SH-SY5Y (cell line): ENCODE measurements around the gene PP2D1.
A peak's percentile ranks its signal among the peaks of the same experiment; 100 is the strongest.

Source experiments
- GATA2 ChIP-seq: IDR thresholded peaks from 2 replicates; pipeline ENCODE4 v1.6.1; 2011; ENCODE audit warnings: mild to moderate bottlenecking, low read depth, low read length
- GATA3 ChIP-seq: IDR thresholded peaks from 2 replicates; pipeline ENCODE4 v1.6.1; 2011; ENCODE audit warnings: low read depth, mild to moderate bottlenecking, low read length, moderate library complexity

PP2D1 gene

GRCh38 chr3:20012164-20012563 is at the start of gene PP2D1:
Gene PP2D1, minus strand, starts transcription at chr3:20012264. Its CDS starts 192 bp downstream, at chr3:20012072.
- TF ChIP-seq GATA3 (no peak), GATA2 (no peak)

DNA sequence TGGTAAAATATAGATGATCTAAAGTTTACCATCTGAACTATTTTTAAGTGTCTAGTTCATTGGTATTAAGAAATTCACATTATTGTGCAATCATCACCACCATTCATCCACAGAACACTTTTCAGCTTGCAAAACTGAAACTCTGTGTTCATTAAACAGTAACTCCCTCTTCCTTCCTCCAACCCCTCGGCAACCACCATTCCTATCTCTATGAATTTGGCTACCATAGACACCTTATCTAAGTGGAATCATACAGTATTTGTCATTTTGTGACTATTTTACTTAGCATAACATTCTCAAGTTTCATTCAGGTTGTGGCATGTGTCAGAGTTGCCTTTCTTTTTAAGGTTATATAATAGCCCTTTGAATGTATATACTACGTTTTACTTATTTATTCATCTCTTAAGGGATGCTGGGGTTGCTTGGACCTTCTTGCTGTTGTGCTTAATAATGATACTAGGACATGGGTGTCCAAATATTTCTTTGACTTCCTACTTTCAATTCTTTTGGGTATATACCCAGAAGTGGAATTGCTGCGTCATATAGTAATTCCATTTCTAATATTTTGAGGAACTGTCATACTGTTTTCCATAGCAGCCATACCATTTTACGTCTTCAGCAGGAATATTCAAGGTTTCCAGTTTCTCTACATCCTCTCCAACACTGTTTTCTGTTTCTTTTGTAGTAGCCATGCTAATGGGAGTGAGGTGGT is 49.1 kb upstream of the PP2D1 start:
- TF ChIP-seq GATA3 = no peak
- no peak for TF ChIP-seq GATA2

GRCh38 chr3:20059929-20060328 is 47.9 kb upstream of the PP2D1 start:
- no peak for TF ChIP-seq GATA2
- no peak for TF ChIP-seq GATA3

DNA sequence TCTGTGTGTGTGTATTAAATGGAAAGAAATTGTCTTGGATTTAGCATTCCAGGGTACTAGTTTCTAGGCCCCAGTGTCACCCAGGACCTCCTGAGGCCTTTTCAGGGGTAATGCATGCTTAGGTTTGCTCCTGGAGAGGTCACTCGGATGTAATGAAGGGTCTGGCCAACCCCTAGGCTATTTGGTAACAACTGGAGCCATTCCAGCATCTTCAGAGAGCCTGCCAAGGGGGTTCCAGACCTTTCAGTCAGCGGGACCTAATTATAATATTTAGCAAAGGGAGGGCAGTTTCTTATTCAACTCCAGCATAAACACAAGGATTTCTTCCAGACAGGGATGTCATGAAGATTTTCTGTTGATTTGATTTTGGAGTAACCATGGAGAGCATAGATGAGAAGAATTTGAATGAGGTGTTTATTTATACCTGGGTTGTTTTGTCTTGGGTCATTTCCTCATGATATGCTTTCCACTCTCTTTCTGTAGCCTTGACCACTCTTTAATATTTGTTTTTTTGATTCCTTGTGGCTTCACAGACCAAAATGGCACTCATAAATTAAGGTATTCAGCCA is 45.6 kb upstream of the PP2D1 start:
- TF ChIP-seq GATA2 (no peak), GATA3 (no peak)

DNA sequence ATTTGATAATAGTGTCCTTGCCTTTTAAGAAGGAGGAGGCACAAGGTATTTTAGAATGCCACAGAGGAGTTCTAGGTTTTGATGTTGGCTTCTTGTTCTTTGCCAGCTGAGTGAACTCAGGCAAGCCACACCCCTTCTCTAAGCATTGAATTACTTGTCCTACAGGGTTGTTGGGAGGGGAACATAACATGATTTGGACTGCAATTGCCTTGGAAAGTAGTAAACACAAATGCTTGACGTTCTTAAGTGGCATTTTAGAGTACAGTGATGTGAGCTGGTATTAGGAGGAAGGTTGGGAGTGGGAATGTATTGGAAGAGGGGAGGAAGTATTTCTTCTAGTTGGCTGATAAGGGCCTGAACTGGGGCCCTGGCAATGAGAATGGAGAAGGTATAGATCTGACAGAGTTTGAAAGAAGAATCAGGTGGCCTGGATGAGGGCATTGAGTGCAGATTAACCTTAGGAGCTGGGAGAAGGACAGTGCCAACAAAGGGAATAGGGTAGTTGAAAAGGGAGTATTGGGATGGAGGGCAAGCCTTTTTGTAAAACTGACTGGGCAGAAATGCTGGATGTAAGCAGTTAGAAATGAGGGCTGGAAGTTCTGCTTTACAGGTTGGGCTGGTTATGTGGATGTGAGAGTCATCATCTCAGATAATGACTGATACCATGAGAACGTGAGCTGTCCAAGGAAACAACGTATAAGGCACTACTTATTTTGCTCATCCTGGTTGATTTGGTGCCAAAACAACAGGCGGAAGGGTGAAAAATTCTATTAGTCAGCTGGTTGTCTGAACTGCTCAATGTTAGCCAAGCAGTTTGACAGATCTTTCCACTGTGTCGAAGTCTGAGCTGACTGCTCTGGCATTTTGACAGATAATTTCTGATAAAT is 44.9 kb upstream of the PP2D1 start:
- TF ChIP-seq GATA3 = no peak
- no peak for TF ChIP-seq GATA2

DNA sequence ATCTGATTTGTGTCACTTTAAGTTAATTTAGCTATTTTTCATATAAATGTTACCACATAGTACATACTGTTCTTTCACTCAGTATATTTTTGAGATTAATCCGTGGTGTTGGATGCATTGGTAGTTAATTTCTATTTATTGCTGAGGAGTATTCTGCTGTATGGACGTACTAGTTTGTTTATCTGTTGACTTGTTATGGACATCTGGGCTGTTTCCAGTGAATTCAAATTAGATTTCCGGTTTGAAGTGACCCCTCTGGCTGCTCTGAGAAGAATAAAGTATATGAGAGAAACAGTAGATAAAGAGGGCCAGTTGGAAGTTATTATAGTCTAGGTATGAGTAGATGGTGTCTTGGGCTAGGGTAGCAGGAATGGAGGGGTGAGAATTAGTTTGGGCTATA is 43.8 kb upstream of the PP2D1 start:
- TF ChIP-seq GATA3 (no peak), GATA2 (no peak)

GRCh38 chr3:20055020-20055775 is 43.1 kb upstream of the PP2D1 start:
- TF ChIP-seq GATA2 = peak; percentile 74
- peak; percentile 70 for TF ChIP-seq GATA3

DNA sequence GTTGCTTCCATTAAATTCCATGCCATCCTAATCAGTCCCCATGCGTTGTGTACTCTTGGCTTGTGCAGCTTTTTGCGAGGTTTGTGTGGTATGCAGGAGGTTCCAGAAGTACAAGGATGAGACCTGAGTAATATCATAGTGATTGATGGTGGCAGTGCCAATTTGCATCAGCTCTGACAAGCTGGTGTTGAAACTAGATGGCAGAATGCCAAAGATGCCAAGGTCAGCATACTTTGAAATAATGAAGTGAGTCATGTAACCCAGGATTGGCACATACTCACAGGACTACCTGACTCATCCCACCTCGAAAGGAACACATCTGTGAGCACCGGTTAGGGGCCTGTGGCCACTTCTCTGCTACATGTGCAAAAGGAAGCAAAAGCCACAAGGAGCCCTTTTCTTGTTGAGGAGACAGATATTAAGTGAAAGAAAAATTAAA is 42.5 kb upstream of the PP2D1 start:
- TF ChIP-seq GATA2 (no peak), GATA3 (no peak)

DNA sequence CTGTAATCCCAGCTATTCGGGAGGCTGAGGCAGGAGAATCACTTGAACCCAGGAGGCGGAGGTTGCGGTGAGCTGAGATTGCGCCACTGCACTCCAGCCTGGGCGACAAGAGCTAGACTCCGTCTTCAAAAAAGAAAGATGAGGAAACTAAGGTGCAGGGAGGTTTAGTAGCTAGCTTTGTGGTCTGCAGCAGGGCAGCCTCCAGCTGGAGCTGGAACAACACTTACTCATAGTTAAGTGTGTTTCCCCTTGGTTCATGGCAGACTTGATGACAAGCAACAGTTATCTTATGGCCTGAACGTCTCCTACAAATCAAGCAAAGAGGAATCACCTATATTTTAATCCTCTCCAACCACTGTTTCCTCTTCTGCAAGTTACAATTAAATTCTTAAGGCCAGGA is 40.8 kb upstream of the PP2D1 start:
- no peak for TF ChIP-seq GATA3
- no peak for TF ChIP-seq GATA2

DNA sequence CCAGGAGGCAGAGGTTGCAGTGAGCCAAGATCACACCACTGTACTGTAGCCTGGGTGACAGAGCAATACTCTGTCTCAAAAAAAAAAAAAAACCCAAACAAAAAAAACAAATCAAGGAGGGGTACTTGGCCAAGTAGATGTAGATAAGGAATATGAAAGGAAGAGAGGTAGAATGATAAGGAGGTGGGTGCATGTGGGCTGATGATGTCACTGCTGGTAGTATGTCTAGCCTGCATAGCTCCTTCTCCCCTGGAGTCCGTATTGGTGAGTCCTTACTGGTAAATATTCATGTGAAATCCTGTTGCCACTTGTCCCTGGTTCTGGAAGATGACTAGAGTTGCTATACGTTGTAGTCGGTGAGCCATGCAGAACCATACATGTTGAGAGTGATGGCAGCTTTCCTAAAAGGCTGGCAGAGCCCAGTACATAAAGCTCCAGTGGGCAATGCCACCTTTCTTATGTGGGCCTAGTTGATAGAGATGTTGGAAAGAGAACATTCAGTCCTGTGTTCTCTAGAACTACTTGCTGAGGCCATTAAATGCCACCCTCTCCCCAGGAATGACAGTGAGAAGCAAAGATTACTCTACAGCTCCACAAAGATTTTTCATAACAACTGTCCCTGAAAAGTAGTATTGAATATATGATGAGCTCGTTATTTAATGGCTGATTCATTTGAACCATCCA is 39.2 kb upstream of the PP2D1 start:
- TF ChIP-seq GATA2 = no peak
- no peak for TF ChIP-seq GATA3

GRCh38 chr3:20047976-20048883 is 36.2 kb upstream of the PP2D1 start:
- no peak for TF ChIP-seq GATA3
- TF ChIP-seq GATA2 = no peak

GRCh38 chr3:20047341-20047779 is 35.3 kb upstream of the PP2D1 start:
- TF ChIP-seq GATA2 = no peak
- no peak for TF ChIP-seq GATA3
